IMR-90 (cell line): ENCODE data around the gene OSBPL8. TPM values are rescaled to one million over a fixed set of nuclear protein-coding genes. Genes with fewer than 3 reads are reported as not detected.

Source experiments
- ATAC-seq: fragments of 200-7000 bp; cut with Tn5 transposase; 2 replicates; pipeline ENCODE4 v1.9.1; 2020; ENCODE audit warnings: low read depth, mild to moderate bottlenecking, moderate library complexity
- BruUV-seq: library from RNA; stranded (reverse); fragments of 400-500 nt; replicated peaks from 2 replicates; lab custom pipeline; 2021; lab: Mats Ljungman, UMichigan
- CTCF ChIA-PET: fragments of 300-600 bp; formaldehyde crosslinking; extraction: SDS; loops from one replicate; lab custom pipeline; 2021; ENCODE audit warnings: antibody characterized with exemption; lab: Yijun Ruan, JAX
- POLR2A ChIA-PET: fragments of 300-600 bp; sonication (Branson Sonifier 250); formaldehyde crosslinking; loops from one replicate; lab custom pipeline; 2022; ENCODE audit warnings: antibody characterized with exemption; ENCODE audit not compliant: unreplicated experiment; lab: Charles Lee
- DNase-seq: peaks from one replicate; pipeline ENCODE4 v3.0.0; 2013
- H2AFZ ChIP-seq: replicated peaks from 2 replicates; pipeline ENCODE3; 2013; ENCODE audit warnings: low read length, mild to moderate bottlenecking; ENCODE audit not compliant: poor library complexity
- H2AK5ac ChIP-seq: 2 replicates; pipeline ENCODE4 v1.6.1; 2013; ENCODE audit warnings: low read depth, low read length, inconsistent platforms
- H2AK9ac ChIP-seq: replicated peaks from 2 replicates; pipeline ENCODE3; 2013; ENCODE audit warnings: mild to moderate bottlenecking, low read depth, low read length, moderate library complexity; ENCODE audit not compliant: poor library complexity
- H2BK120ac ChIP-seq: 2 replicates; pipeline ENCODE4 v1.6.1; 2013; ENCODE audit warnings: low read depth, low read length, inconsistent platforms
- H2BK15ac ChIP-seq: 3 replicates; pipeline ENCODE4 v1.6.1; 2013; ENCODE audit warnings: low read depth, low read length, inconsistent platforms
- H2BK20ac ChIP-seq: 2 replicates; pipeline ENCODE4 v1.6.1; 2013; ENCODE audit warnings: low read depth, mild to moderate bottlenecking, inconsistent platforms, low read length, moderate library complexity
- H2BK5ac ChIP-seq: 2 replicates; pipeline ENCODE4 v1.6.1; 2013; ENCODE audit warnings: mild to moderate bottlenecking, low read depth, low read length, inconsistent platforms; ENCODE audit not compliant: poor library complexity, severe bottlenecking
- H3K14ac ChIP-seq: replicated peaks from 2 replicates; pipeline ENCODE4 v1.6.1; 2013; ENCODE audit warnings: low read depth, low read length, inconsistent platforms
- H3K18ac ChIP-seq: 2 replicates; pipeline ENCODE4 v1.6.1; 2013; ENCODE audit warnings: low read depth, low read length, control low read depth
- H3K23ac ChIP-seq: 2 replicates; pipeline ENCODE4 v1.6.1; 2013; ENCODE audit warnings: low read depth, low read length, inconsistent platforms
- H3K27ac ChIP-seq: 2 replicates; pipeline ENCODE4 v1.5.1; 2013; ENCODE audit warnings: mild to moderate bottlenecking, control low read depth, low read length; ENCODE audit not compliant: insufficient read depth
- H3K27me3 ChIP-seq: 2 replicates; pipeline ENCODE4 v1.6.1; 2013; ENCODE audit warnings: low read length; ENCODE audit not compliant: control insufficient read depth, insufficient read depth
- H3K36me3 ChIP-seq: 2 replicates; pipeline ENCODE4 v1.6.1; 2013; ENCODE audit warnings: low read length, mixed read lengths; ENCODE audit not compliant: control insufficient read depth, insufficient read depth
- H3K4ac ChIP-seq: 2 replicates; pipeline ENCODE4 v1.6.1; 2013; ENCODE audit warnings: low read depth, low read length, inconsistent platforms
- H3K4me1 ChIP-seq: 2 replicates; pipeline ENCODE4 v1.6.1; 2013; ENCODE audit warnings: low read length, mixed read lengths; ENCODE audit not compliant: control insufficient read depth, insufficient read depth
- H3K4me2 ChIP-seq: 2 replicates; pipeline ENCODE4 v1.6.1; 2013; ENCODE audit warnings: low read depth, mild to moderate bottlenecking, control low read depth, low read length, moderate library complexity
- H3K4me3 ChIP-seq: 2 replicates; pipeline ENCODE4 v1.5.1; 2013; ENCODE audit warnings: low read depth, mild to moderate bottlenecking, control low read depth, low read length, moderate library complexity; ENCODE audit not compliant: insufficient read depth
- H3K56ac ChIP-seq: 2 replicates; pipeline ENCODE4 v1.6.1; 2013; ENCODE audit warnings: low read length, inconsistent platforms; ENCODE audit not compliant: insufficient read depth; ENCODE audit errors: extremely low read depth
- H3K79me1 ChIP-seq, 2 experiments: 2 replicates each; pipeline ENCODE4 v1.6.1; 2013; ENCODE audit warnings: low read length in 2 of 2, inconsistent platforms in 1 of 2, low read depth in 1 of 2
- H3K9ac ChIP-seq: 2 replicates; pipeline ENCODE4 v1.6.1; 2013; ENCODE audit warnings: low read depth, low read length, control low read depth
- H3K9me1 ChIP-seq: 2 replicates; pipeline ENCODE4 v1.6.1; 2013; ENCODE audit warnings: low read length, inconsistent platforms; ENCODE audit not compliant: insufficient read depth
- H3K9me3 ChIP-seq: 2 replicates; pipeline ENCODE4 v1.6.1; 2013; ENCODE audit warnings: low read length; ENCODE audit not compliant: control insufficient read depth, insufficient read depth
- H4K20me1 ChIP-seq: 2 replicates; pipeline ENCODE4 v1.6.1; 2013; ENCODE audit warnings: low read length, inconsistent platforms; ENCODE audit not compliant: insufficient read depth
- H4K5ac ChIP-seq: 2 replicates; pipeline ENCODE4 v1.6.1; 2013; ENCODE audit warnings: mild to moderate bottlenecking, low read depth, low read length, control low read depth
- H4K8ac ChIP-seq, 2 experiments: 2 replicates each; pipeline ENCODE4 v1.6.1; 2013; ENCODE audit warnings: low read depth in 2 of 2, low read length in 2 of 2, control low read depth in 1 of 2, inconsistent platforms in 1 of 2
- H4K91ac ChIP-seq: 2 replicates; pipeline ENCODE4 v1.6.1; 2013; ENCODE audit warnings: low read depth, low read length, inconsistent platforms; ENCODE audit not compliant: insufficient read depth
- CEBPB ChIP-seq: IDR thresholded peaks from 2 replicates; pipeline ENCODE4 v1.6.1; 2012; ENCODE audit warnings: low read depth, low read length, improper control_type of control experiment
- ELK1 ChIP-seq: fragments of 150-350 bp; IDR thresholded peaks from 2 replicates; pipeline ENCODE4 v1.6.1; 2016; ENCODE audit warnings: low read depth, mild to moderate bottlenecking, low read length, moderate library complexity, borderline replicate concordance
- FOS ChIP-seq: fragments of 150-350 bp; IDR thresholded peaks from 2 replicates; pipeline ENCODE4 v1.6.1; 2016; ENCODE audit warnings: low read depth, low read length
- NFE2L2 ChIP-seq: fragments of 150-350 bp; IDR thresholded peaks from 2 replicates; pipeline ENCODE4 v1.6.1; 2016; ENCODE audit warnings: low read depth, mild to moderate bottlenecking, low read length
- WGBS, 2 experiments: methylation state at CpG; one replicate each; pipeline versions ENCODE4 v1.1.5 to v1.1.7; 2013; ENCODE audit warnings: missing lambda C conversion rate in 2 of 2; ENCODE audit not compliant: insufficient read length in 1 of 2; ENCODE audit errors: extremely low coverage in 2 of 2; 5-methylcytosine and 5-hydroxymethylcytosine counted together
- dilution Hi-C: fragments of 300-500 bp; cut with HindIII; formaldehyde crosslinking; loops from one replicate; pipeline ENCODE4 v1.14.3; 2018; ENCODE audit warnings: low sequenced_read_pairs; ENCODE audit not compliant: unreplicated experiment
- in situ Hi-C: fragments of 300-500 bp; cut with MboI; formaldehyde crosslinking; loops from 3 replicates; pipeline ENCODE4 v1.14.3; 2019; ENCODE audit warnings: low sequenced_read_pairs, inconsistent platforms, mixed read lengths
- intact Hi-C: fragments of 100-400 bp; cut with micrococcal nuclease; formaldehyde crosslinking; loops from 2 replicates; pipeline ENCODE4 v1.10.0; 2022
- polyA plus RNA-seq, 3 experiments: library from polyadenylated mRNA; depleted of rRNA; stranded (reverse); fragments of >200 nt; gene quantifications; 2 replicates each; pipeline ENCODE4 v1.2.3, GENCODE V29; 2012; ENCODE audit warnings: low replicate concordance in 1 of 3
- total RNA-seq: library from RNA; depleted of rRNA; stranded (reverse); fragments of >200 nt; gene quantifications from 2 replicates; pipeline ENCODE4 v1.2.3, GENCODE V29; 2012

OSBPL8 gene
- total and polyA plus RNA-seq, 2 of the 4 experiments (the other 2 are of a cell fraction) = 17.8 to 24.2 TPM

GRCh38 chr12:76573840-76574373 lies 14.3 kb upstream of the OSBPL8 start:
- Histone ChIP-seq H4K5ac (no peak overlapping the region), H3K4me3 (no peak overlapping the region), H3K56ac (no peak overlapping the region), H2AFZ (no peak overlapping the region), H3K4me1 (no peaks in the 10 kb centered on the region), H3K36me3 (no peaks in the 10 kb centered on the region), H3K23ac (no peak overlapping the region), H3K18ac (no peak overlapping the region), H2BK20ac (no peak overlapping the region), H4K91ac (no peak overlapping the region), H3K27ac (no peak overlapping the region), H3K14ac (no peak overlapping the region), H3K79me1 (no peaks in the 10 kb centered on the region), H2BK15ac (no peak overlapping the region), H3K9me3 (no peaks in the 10 kb centered on the region), H2AK5ac (no peak overlapping the region), H4K20me1 (no peaks in the 10 kb centered on the region), H2BK120ac (no peak overlapping the region), H4K8ac (no peak overlapping the region), H3K9me1 (no peaks in the 10 kb centered on the region; the same call in 1 of the 2 replicates), H3K4me2 (no peak overlapping the region), H3K27me3 (no peaks in the 10 kb centered on the region), H2BK5ac (no peak overlapping the region), H3K9ac (no peak overlapping the region), H2AK9ac (no peak overlapping the region), H3K4ac (no peak overlapping the region)
- DNase-seq (no peak), ATAC-seq (no peak)
- intact Hi-C loops (no loop called here), in situ Hi-C loops (no loop called here), dilution Hi-C loops (no loop called here)
- no TSS peak for BruUV-seq
- no CpG with 5 or more reads among the region's 1 CpG for WGBS, 2 experiments
- ChIA-PET CTCF (no interaction called here), POLR2A (no interaction called here)
- TF ChIP-seq CEBPB (peak; percentile 8; the same call in 1 of the 2 replicates), FOS (no peak), NFE2L2 (no peak), ELK1 (no peak)
